DND-41 (cell line): ENCODE measurements around the gene CELSR3.

Experiments used
- ATAC-seq: fragments of 200-7000 bp; cut with Tn5 transposase; 3 replicates; pipeline ENCODE4 v1.9.1; 2021; ENCODE audit warnings: low read depth; ENCODE audit not compliant: insufficient read depth
- DNase-seq: peaks from one replicate; pipeline ENCODE4 v3.0.0-alpha.2; 2020
- H2AFZ ChIP-seq: 2 replicates; pipeline ENCODE4 v1.6.0; 2012; ENCODE audit warnings: low read depth, low read length
- H3K27ac ChIP-seq: 2 replicates; pipeline ENCODE4 v1.5.1; 2012; ENCODE audit warnings: low read length, inconsistent platforms
- H3K27me3 ChIP-seq: fragments of 200-600 bp; sonication (generic); 2 replicates; pipeline ENCODE4 v1.6.0; 2012; ENCODE audit warnings: low read length, mild to moderate bottlenecking, inconsistent platforms; ENCODE audit not compliant: insufficient read depth, poor library complexity
- H3K36me3 ChIP-seq: 2 replicates; pipeline ENCODE4 v1.5.1; 2012; ENCODE audit warnings: low read length, inconsistent platforms; ENCODE audit not compliant: insufficient read depth
- H3K4me1 ChIP-seq: 2 replicates; pipeline ENCODE4 v1.5.1; 2012; ENCODE audit warnings: mild to moderate bottlenecking, low read length; ENCODE audit not compliant: insufficient read depth
- H3K4me2 ChIP-seq: 2 replicates; pipeline ENCODE4 v1.6.0; 2012; ENCODE audit warnings: mild to moderate bottlenecking, moderate library complexity, low read length, inconsistent platforms; ENCODE audit not compliant: insufficient read depth
- H3K4me3 ChIP-seq, 2 experiments: fragments of 200-600 bp in 1 of 2; shearing (Covaris generic) in 1 of 2; 2 replicates each; pipeline ENCODE4 v1.5.1; 2012 to 2016; ENCODE audit warnings: inconsistent platforms in 2 of 2, low read length in 2 of 2, mild to moderate bottlenecking in 2 of 2, low read depth in 1 of 2, moderate library complexity in 1 of 2
- H3K79me2 ChIP-seq: 2 replicates; pipeline ENCODE4 v1.6.0; 2012; ENCODE audit warnings: low read length, inconsistent platforms; ENCODE audit not compliant: insufficient read depth
- H3K9ac ChIP-seq: 2 replicates; pipeline ENCODE4 v1.6.0; 2012; ENCODE audit warnings: low read depth, mild to moderate bottlenecking, inconsistent platforms, low read length, moderate library complexity
- H3K9me3 ChIP-seq: 2 replicates; pipeline ENCODE4 v1.5.1; 2012; ENCODE audit warnings: low read length, moderate library complexity, mild to moderate bottlenecking, inconsistent platforms; ENCODE audit not compliant: insufficient read depth, severe bottlenecking
- H4K20me1 ChIP-seq: 2 replicates; pipeline ENCODE4 v1.6.0; 2012; ENCODE audit warnings: low read length; ENCODE audit not compliant: insufficient read depth
- EZH2 ChIP-seq: IDR thresholded peaks from 3 replicates; pipeline ENCODE4 v1.6.1; 2012; ENCODE audit warnings: borderline replicate concordance, low read depth, mild to moderate bottlenecking, moderate library complexity, low read length, inconsistent platforms; ENCODE audit not compliant: severe bottlenecking
- TF ChIP-seq, protein P1 (sequence below): IDR thresholded peaks from 2 replicates; pipeline ENCODE4 v1.5.1; 2012; ENCODE audit warnings: borderline replicate concordance, low read length, moderate library complexity, mild to moderate bottlenecking; ENCODE audit not compliant: poor library complexity, severe bottlenecking; ENCODE audit errors: extremely low read depth

Gene CELSR3

DNA sequence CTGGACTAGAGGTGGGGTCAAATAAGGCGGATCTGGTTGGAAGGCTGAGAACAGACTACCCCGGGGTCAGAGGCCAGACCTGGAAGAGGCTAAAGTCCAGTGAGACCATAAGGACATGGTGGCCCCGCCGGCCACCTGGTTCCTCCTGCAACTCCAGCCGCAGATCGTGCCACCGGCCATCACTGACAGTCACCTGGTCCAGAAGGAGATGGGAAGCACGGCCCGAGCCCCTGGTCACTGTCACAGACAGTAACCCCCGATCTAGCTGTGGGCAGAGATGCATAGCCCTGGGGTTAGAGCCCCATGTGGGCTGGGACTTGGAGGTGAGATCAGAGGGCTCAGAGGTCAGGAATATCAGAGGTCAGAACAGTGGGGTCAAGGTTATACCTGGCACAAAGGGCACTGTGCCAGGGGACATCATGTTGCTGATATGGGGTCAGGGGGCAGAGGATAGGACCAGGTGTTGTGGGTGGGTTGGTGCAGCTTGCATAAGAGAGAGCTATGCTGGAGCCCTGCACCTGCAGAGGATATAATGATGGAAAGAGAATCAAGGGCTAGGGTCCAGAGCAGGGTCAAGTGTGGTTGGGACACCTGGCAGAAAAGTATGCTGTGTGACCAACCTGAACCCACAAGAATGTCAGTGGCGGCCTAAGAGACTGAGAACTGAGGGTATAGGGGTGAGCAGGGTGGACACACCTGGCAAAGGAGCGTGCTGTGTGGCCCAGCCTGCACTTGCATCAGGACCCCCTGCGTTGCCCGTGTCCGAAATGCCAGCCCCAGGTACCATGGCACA is 9.6 kb downstream of the CELSR3 start:
- Histone ChIP-seq H3K27me3 (no peaks in the 10 kb centered on the region), H3K4me2 (no peak overlapping the region), H3K79me2 (no peaks in the 10 kb centered on the region), H3K4me3 (no peak overlapping the region), H3K36me3 (no peaks in the 10 kb centered on the region), H3K9ac (no peak overlapping the region), H2AFZ (no peak overlapping the region), H3K9me3 (no peaks in the 10 kb centered on the region), H3K27ac (no peak overlapping the region), H3K4me1 (no peaks in the 10 kb centered on the region), H4K20me1 (peaks cover 6% of the 10 kb centered on the region; the same call in 1 of the 2 replicates)
- no peak for TF ChIP-seq EZH2
- TF ChIP-seq, protein P1, sequence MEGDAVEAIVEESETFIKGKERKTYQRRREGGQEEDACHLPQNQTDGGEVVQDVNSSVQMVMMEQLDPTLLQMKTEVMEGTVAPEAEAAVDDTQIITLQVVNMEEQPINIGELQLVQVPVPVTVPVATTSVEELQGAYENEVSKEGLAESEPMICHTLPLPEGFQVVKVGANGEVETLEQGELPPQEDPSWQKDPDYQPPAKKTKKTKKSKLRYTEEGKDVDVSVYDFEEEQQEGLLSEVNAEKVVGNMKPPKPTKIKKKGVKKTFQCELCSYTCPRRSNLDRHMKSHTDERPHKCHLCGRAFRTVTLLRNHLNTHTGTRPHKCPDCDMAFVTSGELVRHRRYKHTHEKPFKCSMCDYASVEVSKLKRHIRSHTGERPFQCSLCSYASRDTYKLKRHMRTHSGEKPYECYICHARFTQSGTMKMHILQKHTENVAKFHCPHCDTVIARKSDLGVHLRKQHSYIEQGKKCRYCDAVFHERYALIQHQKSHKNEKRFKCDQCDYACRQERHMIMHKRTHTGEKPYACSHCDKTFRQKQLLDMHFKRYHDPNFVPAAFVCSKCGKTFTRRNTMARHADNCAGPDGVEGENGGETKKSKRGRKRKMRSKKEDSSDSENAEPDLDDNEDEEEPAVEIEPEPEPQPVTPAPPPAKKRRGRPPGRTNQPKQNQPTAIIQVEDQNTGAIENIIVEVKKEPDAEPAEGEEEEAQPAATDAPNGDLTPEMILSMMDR = no peak
- DNase-seq (no peak), ATAC-seq (no peak)

DNA sequence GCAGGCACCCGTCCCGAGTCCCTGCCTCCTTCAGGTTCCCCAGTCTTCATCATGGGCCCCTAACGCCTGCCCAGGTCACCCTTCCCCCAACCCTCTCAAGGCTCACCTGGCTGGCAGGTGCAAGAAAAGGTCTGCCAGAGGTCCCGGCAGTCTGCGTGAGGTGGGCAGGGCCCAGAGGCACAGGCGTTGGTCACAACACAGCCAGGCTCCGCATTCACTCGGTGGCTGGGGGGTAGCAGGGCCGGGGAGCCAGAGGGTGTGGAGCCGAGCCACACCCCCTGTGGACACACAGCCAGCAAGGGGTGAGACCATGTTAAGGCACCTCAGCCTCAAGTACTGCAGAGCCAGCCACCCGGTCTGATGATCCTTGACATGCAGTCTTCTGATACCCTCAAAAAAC is 10.9 kb downstream of the CELSR3 start:
- Histone ChIP-seq H3K36me3 (no peaks in the 10 kb centered on the region), H4K20me1 (peaks cover 6% of the 10 kb centered on the region; the same call in 1 of the 2 replicates), H3K4me3 (no peak overlapping the region), H3K27me3 (no peaks in the 10 kb centered on the region), H3K79me2 (no peaks in the 10 kb centered on the region), H2AFZ (no peak overlapping the region), H3K9me3 (no peaks in the 10 kb centered on the region), H3K9ac (no peak overlapping the region), H3K27ac (no peak overlapping the region), H3K4me2 (no peak overlapping the region), H3K4me1 (no peaks in the 10 kb centered on the region)
- DNase-seq (no peak), ATAC-seq (no peak)
- TF ChIP-seq, protein P1 = no peak
- no peak for TF ChIP-seq EZH2

DNA sequence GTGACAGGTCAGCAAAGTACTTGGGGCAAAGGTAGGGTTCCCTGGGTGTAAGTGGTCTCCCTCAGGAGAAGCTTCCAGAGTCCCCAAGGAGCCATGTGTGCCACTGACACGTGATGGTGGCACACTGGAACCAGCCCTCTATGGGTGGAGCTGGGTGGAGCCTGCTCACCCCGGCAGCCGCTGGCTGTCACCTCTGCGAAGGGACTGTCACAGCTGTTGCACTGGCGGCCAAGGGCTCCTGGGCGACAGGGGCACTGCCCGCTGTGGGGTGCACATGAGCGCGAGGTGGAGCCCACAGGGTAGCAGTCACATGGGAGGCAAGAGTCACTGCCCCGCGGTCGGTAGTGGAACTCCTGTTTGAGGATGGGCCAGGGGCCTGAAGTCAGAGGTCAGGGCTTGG is 12.0 kb downstream of the CELSR3 start:
- Histone ChIP-seq H3K9me3 (no peaks in the 10 kb centered on the region), H3K79me2 (no peaks in the 10 kb centered on the region), H4K20me1 (peaks cover 6% of the 10 kb centered on the region; the same call in 1 of the 2 replicates), H3K9ac (no peak overlapping the region), H3K4me3 (no peak overlapping the region), H2AFZ (no peak overlapping the region), H3K27me3 (no peaks in the 10 kb centered on the region), H3K36me3 (no peaks in the 10 kb centered on the region), H3K4me2 (no peak overlapping the region), H3K27ac (no peak overlapping the region), H3K4me1 (no peaks in the 10 kb centered on the region)
- TF ChIP-seq, protein P1 = no peak
- TF ChIP-seq EZH2 = no peak
- no peak; the same call in 2 of the 3 replicates for ATAC-seq
- no peak for DNase-seq
